Mesothelial cell of epicardium (in vitro differentiated cells): Measurements from ENCODE around the gene SNX27. TPM values are rescaled to one million over a fixed set of nuclear protein-coding genes. Genes with fewer than 3 reads are reported as not detected.
A peak's percentile ranks its signal among the peaks of the same experiment; 100 is the strongest.

ENCODE experiments used
- DNase-seq, 2 experiments: peaks; one replicate each; pipeline ENCODE4 v3.0.0; 2021; ENCODE audit warnings: low spot score in 2 of 2; ENCODE audit not compliant: unreplicated experiment in 2 of 2
- H3K27ac Mint-ChIP-seq: 2 replicates; pipeline ENCODE4 v1.8.0; 2021; ENCODE audit warnings: mixed read lengths
- H3K27me3 Mint-ChIP-seq: 2 replicates; pipeline ENCODE4 v1.8.0; 2021; ENCODE audit warnings: low read depth, mixed read lengths
- H3K36me3 Mint-ChIP-seq: 2 replicates; pipeline ENCODE4 v1.8.0; 2021; ENCODE audit warnings: mixed read lengths
- H3K4me1 Mint-ChIP-seq: 2 replicates; pipeline ENCODE4 v1.8.0; 2021; ENCODE audit warnings: mixed read lengths
- H3K4me3 Mint-ChIP-seq: 2 replicates; pipeline ENCODE4 v1.8.0; 2021; ENCODE audit warnings: mild to moderate bottlenecking, moderate library complexity, mixed read lengths
- H3K9me3 Mint-ChIP-seq: 2 replicates; pipeline ENCODE4 v1.8.0; 2021; ENCODE audit warnings: mixed read lengths
- CTCF ChIP-seq: fragments of 200-600 bp; sonication (generic); IDR thresholded peaks from one replicate; pipeline ENCODE4 v1.5.0; 2021; ENCODE audit warnings: antibody characterized with exemption; ENCODE audit not compliant: unreplicated experiment
- total RNA-seq: library from RNA; stranded (reverse); gene quantifications from 3 replicates; pipeline ENCODE4 v1.2.1, GENCODE V29; 2021

SNX27 gene
- total RNA-seq, 1 donor from 2014 or later: 44.0 TPM

GRCh38 chr1:151702936-151703335 is 91.1 kb downstream of the SNX27 start:
- H3K27ac Mint-ChIP-seq: peak overlapping the region; percentile 30
- DNase-seq: no peak
- no peak overlapping the region for H3K4me3 Mint-ChIP-seq
- no peaks in the 10 kb centered on the region for H3K27me3 Mint-ChIP-seq
- no peaks in the 10 kb centered on the region for H3K9me3 Mint-ChIP-seq
- H3K4me1 Mint-ChIP-seq: no peaks in the 10 kb centered on the region
- H3K36me3 Mint-ChIP-seq: peaks cover 21% of the 10 kb centered on the region
- TF ChIP-seq CTCF: no peak

DNA sequence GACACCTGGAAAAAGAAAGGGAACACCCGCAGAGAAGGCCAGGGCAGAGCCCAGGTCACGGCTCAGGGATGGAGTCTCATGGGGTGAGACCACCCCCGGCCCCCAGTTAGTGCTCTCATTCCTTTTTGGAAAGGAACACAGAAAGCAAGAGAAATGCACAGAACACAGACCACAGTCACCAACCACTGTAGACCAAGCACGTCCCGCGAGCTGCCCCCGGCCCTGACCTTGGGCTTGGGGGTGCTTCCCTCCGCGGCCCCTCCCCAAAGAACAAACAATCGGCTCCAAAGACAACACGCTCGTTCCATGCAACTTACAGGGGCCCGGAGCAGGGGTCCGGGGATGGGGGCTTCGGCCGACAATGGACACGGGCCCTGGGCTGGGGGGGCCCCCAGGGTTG is 92.0 kb downstream of the SNX27 start:
- Mint-ChIP-seq H3K27me3 (no peaks in the 10 kb centered on the region), H3K36me3 (peaks cover 21% of the 10 kb centered on the region), H3K27ac (no peak overlapping the region), H3K4me1 (no peaks in the 10 kb centered on the region), H3K4me3 (no peak overlapping the region), H3K9me3 (no peaks in the 10 kb centered on the region)
- no peak for DNase-seq
- TF ChIP-seq CTCF: no peak

GRCh38 chr1:151704246-151704645 is 92.4 kb downstream of the SNX27 start:
- no peak for TF ChIP-seq CTCF
- no peak overlapping the region for H3K27ac Mint-ChIP-seq

DNA sequence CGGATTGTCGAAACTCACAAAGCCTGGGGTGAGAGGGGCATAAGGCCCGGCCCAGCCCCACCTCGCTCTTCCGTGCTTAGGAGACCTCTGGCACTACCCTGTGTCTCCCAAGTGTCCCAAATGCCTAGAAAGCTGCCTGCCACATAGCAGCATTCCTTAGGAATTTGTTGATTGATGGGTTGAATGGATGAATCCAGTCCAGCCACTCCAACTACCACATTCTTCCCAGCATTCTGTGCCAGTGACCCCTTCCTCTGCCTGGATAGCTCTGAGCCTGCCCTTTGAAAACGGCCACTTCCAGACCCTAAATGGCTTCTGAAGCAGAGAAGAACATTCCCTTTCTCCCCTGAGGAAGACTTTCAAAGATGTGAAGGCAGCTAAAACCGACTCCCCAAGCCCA is 93.3 kb downstream of the SNX27 start:
- Mint-ChIP-seq H3K4me3 (no peak overlapping the region), H3K9me3 (no peaks in the 10 kb centered on the region), H3K36me3 (peaks cover 10% of the 10 kb centered on the region), H3K4me1 (no peaks in the 10 kb centered on the region), H3K27me3 (no peaks in the 10 kb centered on the region), H3K27ac (no peak overlapping the region)
- no peak for TF ChIP-seq CTCF
- DNase-seq: no peak

More at GRCh38 chr1:151704246-151704645, 92.4 kb downstream of the SNX27 start:
- Mint-ChIP-seq H3K4me1 (no peaks in the 10 kb centered on the region), H3K4me3 (no peak overlapping the region), H3K9me3 (no peaks in the 10 kb centered on the region), H3K27me3 (no peaks in the 10 kb centered on the region), H3K36me3 (peaks cover 18% of the 10 kb centered on the region)
- no peak for DNase-seq

- no peak for TF ChIP-seq CTCF
- peaks cover 2% of the 10 kb centered on the region for H3K36me3 Mint-ChIP-seq
- H3K9me3 Mint-ChIP-seq: no peaks in the 10 kb centered on the region
- H3K4me1 Mint-ChIP-seq: no peaks in the 10 kb centered on the region
- H3K4me3 Mint-ChIP-seq: no peak overlapping the region
- no peaks in the 10 kb centered on the region for H3K27me3 Mint-ChIP-seq
- no peak for DNase-seq
- H3K27ac Mint-ChIP-seq: no peak overlapping the region
Measured at GRCh38 chr1:151705753-151706463, 94.1 kb downstream of the SNX27 start.
